Loucy (cell line): ENCODE data around the gene EP400.

Experiments used
- EZH2phosphoT487 ChIP-seq: fragments of 200-600 bp; IDR thresholded peaks from 2 replicates; pipeline ENCODE4 v1.6.1; 2018; ENCODE audit warnings: antibody characterized with exemption, mild to moderate bottlenecking, moderate library complexity, borderline replicate concordance
- TF ChIP-seq, protein P1 (sequence below): fragments of 200-600 bp; sonication (generic); conservative IDR thresholded peaks from 2 replicates; pipeline ENCODE4 v1.5.1; 2014; ENCODE audit warnings: mild to moderate bottlenecking, antibody characterized with exemption, low read length

DNA sequence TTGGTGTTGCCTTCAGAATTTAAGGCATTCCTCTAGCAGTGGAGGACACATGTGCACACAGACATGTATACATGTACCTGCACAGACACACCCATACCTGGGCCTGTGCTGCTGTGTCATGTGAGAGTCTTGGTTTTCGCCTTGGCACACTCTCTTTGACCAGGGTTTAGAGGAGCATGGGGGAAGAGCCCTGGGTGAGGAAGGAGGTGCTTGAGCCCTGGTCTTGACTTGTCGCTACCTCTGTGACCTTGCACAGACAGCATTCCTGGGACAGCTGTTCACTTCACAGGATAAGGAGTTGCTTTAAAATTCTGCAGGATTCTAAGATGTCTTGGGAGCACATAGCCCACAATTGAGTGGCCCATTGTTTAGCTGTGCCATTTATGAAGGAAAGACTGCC, 99.7 kb downstream of the EP400 start:
- TF ChIP-seq, protein P1, sequence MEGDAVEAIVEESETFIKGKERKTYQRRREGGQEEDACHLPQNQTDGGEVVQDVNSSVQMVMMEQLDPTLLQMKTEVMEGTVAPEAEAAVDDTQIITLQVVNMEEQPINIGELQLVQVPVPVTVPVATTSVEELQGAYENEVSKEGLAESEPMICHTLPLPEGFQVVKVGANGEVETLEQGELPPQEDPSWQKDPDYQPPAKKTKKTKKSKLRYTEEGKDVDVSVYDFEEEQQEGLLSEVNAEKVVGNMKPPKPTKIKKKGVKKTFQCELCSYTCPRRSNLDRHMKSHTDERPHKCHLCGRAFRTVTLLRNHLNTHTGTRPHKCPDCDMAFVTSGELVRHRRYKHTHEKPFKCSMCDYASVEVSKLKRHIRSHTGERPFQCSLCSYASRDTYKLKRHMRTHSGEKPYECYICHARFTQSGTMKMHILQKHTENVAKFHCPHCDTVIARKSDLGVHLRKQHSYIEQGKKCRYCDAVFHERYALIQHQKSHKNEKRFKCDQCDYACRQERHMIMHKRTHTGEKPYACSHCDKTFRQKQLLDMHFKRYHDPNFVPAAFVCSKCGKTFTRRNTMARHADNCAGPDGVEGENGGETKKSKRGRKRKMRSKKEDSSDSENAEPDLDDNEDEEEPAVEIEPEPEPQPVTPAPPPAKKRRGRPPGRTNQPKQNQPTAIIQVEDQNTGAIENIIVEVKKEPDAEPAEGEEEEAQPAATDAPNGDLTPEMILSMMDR, result no peak
- TF ChIP-seq EZH2phosphoT487, result no peak
